ENCODE data around the gene FN3K.
"Not testable (repeated sequence)": the region's sequence is repeated elsewhere in the genome, so short reads cannot be mapped to it uniquely, and the experiment has no call there.

The FN3K gene

DNA sequence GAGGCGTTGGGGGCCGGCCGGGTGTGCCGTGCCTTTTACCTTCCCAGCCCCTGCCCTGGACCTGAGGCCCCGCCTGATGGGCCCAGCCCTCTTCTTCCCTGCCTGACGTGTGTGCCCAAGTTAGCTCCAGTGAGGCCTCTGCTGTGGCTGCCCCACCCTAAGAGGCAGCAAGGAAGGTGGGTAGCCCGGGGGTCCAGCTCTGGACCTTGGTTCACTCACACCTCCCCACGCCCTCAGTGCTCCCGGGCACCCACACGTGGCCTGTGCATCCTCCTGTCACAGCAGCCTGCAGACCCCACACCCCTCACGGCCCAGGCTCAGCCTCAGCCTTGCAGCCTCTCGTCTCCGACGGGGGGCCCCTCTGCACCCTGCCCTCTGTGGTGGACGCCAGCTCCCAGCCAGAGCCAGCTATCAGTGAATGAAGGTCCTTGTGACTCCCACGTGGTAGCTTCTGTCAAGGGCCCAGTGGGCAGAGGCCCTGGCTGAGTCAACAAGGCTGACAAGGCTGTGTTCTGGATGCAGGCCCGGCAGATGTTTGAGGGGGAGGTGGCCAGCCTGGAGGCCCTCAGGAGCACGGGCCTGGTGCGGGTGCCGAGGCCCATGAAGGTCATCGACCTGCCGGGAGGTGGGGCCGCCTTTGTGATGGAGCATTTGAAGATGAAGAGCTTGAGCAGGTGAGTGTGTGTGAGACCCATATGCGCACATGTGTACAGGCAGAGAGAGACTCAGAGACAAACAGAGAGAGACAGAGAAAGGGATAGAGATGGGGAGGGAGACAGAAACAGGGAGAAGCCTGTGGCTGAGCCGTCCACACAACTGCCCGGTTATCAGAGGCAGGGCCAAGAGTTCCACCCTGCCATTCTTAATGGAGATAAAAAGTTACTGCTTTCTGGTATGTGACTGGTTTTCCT, 2.8 kb downstream of the FN3K start:
- no peak for DNase-seq

DNA sequence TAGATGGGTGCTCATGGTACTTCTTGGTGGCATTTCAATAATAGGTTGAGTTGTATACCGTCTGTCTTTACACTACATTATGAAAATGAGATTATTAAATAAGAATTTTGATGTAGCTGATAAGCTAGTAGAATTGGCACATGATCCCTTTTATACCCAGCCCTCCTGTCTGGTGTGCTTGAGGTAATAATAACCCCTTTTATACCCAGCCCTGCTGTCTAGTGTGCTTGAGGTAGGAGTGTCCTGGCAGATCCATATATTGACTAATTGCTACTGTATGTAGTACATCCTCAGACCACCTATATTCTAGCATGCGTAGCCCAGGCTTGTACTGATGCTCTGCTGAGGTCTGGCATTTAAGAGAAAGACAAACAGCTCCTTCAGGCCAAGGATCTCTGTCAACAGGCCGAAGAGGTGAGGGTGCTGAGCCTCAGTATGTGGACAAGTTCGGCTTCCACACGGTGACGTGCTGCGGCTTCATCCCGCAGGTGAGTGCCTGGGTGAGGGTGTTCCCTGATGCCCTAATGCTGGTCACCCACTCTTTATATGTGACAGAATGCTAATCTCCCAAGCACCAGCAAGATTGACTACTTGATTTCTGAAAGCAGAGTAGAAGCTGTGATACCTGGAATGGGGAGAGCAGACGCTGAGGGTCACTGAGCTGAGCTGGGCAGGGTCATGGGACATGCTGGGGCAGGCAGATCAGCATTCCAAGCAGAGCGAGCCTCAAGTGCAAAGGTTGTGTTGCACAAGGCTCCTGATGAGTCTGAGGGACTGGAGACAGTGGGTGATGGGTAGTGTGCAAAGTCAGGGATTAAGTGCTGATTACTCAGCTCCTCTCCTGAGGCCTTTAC, 5.7 kb downstream of the FN3K start:
- no peak for DNase-seq

DNA sequence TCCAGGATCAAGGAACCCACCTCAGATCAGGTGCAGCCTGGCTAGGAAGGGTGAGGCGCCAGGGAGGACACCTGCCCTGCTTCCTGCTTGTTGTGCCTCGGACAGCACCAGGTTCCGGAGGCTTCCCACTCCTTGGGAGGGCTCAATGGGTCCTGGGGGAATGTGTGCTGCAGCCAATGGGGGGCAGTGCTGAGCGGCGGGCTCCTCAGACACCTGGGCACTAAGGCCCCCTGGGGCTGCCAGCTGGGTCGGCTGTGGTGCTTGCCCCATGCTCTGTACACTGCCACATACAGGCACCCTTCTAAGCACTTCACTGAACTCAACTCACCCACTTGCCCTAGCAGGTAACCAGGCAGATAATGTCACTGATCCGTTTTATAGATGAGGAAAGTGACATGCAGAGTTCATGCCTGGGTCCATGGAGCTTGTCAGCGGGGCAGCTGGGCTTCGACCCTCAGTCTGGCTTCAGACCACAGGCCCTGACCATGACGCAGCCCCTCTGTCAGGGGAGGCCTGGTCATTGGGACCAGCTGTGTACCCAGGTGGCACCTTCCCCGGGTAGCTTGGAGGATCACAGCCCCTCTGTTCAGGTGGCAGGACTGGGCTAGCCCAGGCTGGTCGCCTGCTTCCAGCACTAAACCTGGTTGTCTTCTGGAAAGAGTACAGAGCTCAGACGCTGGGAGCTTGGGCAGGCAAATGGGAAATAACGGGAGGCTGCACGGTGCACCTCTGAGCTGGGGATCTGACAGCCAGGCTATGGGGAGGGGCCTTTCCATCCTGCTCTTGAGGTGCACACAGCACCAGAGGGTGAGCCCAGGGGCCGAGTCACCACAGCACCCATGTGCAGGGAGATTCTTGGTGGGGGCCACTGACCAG, 8.2 kb downstream of the FN3K start:
- no peak for DNase-seq

DNA sequence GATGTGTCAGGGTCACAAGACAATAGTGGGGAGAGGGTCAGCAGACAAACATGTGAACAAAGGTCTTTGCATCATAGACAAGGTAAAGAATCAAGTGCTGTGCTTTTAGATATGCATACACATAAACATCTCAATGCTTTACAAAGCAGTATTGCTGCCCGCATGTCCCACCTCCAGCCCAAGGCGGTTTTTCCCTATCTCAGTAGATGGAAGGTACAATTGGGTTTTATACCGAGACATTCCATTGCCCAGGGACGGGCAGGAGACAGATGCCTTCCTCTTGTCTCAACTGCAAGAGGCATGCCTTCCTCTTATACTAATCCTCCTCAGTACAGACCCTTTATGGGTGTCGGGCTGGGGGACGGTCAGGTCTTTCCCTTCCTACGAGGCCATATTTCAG, 9.3 kb downstream of the FN3K start:
- DNase-seq, result not testable (repeated sequence)

DNA sequence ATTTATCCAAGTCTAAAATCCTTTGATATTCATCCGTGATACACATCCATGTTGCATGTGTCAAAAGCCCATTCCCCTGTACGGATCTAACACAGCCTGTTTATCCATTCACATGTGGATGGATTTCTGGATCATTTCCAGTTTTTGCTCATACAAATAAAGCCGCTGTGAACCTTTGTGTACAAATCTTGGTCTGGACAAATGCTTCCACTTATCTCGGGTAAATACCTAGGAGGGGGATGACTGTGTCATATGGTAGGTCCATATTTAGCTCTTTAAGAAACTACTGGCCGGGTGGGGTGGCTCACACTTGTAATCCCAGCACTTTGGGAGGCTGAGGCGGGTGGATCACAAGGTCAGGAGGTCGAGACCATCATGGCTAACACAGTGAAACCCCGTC, 10.1 kb downstream of the FN3K start:
- DNase-seq, result no peak

DNA sequence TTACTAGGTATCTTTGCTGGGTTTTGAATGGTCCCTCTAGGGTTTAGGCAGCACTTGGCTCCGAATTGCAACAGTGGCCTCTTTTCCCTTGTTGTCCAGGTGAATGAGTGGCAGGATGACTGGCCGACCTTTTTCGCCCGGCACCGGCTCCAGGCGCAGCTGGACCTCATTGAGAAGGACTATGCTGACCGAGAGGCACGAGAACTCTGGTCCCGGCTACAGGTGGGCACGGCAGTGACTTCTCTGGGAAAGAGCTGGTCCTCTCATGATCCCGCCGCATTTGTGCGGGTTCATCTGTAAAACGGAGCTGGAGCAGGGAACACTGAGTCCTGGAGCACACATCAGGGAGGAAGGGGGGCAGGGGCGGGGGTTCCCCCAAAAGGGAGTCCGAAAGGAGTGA, 13.3 kb downstream of the FN3K start:
- DNase-seq, result no peak

DNA sequence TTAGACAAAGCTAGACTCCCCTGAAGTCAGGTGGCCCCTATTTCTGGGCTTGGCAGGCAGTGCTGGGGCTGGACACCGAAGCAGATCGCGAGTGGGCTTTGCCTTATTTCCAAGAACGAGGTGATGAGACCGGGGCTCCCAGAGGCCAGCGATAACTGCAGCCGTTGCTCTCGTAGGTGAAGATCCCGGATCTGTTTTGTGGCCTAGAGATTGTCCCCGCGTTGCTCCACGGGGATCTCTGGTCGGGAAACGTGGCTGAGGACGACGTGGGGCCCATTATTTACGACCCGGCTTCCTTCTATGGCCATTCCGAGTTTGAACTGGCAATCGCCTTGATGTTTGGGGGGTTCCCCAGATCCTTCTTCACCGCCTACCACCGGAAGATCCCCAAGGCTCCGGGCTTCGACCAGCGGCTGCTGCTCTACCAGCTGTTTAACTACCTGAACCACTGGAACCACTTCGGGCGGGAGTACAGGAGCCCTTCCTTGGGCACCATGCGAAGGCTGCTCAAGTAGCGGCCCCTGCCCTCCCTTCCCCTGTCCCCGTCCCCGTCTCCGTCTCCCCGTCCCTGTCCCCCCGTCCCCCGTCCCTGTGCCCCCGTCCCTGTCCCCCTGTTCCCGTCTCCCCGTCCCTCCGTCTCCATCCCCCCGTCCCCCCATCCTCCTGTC, 15.0 kb downstream of the FN3K start:
- DNase-seq, result no peak

DNA sequence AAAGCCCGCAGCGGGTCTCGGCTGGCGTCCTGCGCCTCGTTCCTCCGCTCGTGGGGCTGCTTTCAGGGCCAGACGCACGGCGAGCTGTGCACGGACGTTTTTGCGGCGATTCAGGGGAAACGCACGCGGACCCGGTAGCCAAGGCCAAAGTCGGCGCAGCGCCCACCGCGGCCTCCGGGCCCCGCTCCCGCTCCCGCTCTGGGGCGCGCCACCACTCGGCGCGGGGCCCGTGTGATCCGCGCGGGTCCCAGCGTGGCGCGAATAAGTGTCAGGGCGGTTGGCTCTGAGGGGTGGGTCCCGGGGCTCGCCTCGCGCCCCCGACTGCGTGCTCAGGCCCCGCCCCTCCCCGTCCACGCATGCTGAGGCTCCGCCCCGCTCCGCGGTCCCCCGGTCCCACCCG, 15.8 kb downstream of the FN3K start:
- DNase-seq, result no peak

DNA sequence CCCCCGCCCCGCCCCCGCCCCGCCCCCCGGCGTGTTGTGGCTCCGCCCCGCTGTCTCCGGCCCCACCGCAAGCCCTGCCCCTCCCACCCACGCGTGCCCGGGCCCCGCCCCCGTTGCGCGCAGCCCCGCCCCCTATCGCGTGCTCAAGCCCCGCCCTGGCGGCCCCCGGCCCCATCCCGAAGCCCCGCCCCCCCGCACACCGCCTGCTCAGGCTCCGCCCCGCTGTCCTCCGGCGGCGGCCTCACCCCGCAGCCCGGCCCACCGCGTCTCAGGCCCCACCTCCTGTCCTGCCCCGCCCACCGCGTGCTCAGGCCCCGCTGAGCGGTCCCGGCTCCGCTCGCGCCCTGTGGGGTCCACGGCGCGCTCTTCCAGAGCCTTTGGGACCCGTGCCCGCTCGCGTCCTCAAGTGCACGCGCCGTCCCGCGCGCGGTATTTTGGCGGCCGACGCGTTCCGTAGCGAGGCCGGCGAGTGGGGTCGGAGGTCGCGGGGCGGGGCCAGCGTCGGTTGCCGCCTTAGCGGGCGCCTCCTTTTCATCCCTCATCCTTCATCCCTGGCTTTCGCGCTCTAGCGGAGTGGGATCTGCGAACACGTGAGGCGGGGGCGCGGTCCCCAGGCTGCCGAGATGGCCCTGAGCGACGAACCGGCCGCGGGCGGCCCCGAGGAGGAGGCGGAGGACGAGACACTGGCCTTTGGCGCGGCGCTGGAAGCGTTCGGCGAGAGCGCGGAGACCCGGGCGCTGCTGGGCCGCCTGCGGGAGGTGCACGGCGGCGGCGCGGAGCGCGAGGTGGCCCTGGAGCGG, 16.4 kb downstream of the FN3K start, which contains the start of gene TBCD:
TBCD (plus strand) TSS at position 495 of the 800 bp plus-strand sequence; CDS start at position 624, 129 bp downstream.
- peak; percentile 77 for DNase-seq

DNA sequence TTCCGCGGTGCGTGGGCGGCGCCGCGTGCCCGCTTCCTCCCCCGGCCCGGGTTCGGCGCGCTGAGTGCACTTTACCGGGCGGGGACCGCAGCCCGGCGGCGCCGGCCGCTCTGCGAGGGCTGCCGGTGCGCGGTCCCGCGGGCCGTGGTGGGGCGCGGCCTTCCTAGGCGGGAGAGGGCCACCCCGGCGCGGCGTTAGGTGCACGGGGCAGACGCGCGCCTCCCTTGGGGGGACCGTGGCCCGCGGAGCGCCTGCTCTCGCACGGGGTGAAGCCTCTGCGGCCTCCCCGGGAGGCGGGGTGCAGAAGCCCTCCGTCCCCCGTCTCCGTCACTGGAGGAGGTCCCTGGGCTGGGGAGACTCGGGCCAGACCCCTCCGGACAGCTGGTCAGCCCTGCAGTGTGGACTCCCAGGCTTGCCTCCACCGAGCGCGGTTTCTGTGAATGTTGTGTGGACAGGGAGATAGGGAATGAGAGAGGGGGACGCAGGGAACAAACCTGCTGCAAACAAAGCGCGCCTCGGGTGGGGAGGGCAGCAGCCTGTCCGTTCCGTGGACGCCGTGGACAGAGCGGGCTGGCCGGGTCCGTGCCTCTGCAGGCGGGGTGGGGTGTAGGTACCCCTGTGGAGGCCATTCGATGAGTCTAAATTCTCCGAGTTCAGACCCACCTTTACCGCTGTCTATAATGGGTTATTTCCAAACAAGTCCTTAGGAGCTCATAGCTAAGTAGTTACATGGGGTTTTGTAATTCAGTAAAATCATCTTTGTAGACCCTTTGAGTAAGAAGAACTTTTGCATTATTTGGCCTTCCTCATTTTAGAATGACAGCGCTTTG, 17.2 kb downstream of the FN3K start:
- DNase-seq, result no peak

DNA sequence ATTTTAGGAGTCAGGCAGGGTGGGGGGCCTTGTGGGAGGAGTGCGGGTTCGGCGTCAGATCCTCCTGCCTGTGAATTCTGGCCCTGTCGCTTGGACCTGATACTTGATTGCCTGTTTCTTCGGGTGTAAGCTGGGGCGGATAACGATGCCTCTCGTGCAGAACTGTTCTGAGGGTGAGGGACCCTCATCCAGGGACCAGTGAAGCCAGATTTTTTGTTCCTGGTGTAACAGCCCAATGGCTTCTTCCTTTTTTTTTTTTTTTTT, 17.7 kb downstream of the FN3K start:
- DNase-seq, result no peak

DNA sequence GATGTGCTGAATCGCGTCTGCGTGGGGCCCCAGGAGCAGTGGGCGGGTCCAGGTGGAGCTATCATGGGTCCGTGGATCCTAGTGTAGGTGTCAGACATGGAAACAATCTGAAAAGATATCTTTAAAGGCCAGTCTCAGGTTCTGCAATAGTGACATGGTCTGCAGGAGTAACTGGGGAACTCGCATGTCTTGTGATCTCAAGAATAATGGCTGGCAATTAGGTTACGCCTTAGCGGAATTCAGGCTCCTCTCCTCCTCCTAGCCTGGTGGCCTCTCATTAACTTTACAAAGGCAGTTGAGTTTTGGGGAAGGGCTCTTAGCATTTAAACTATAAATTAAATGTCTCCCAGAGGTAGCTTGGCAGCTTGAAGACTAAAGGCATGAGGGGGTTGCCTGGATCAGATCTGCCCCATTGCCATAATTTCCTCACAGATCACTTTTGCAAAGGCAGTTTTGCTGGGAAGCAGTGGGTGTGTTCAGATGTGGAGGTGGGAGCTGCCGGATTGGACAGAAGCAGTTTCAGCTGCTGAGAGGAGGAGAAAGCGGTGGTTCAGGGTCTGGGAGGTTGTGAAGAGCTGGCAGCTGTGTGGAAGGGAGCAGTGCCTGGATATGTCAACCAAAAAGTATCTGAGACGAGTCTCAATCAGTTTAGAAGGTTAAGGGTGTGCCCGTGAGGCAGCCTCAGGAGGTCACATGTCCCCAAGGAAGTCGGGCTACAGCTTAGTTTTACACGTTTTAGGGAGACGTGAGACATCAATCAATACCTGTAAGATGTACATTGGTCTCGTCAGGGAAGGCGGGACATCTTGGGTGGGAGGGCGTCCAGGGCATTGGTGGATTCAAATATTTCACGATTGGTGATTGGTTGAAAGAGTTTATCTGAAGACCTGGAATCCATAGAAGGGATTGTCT, 19.1 kb downstream of the FN3K start:
- DNase-seq, result no peak

DNA sequence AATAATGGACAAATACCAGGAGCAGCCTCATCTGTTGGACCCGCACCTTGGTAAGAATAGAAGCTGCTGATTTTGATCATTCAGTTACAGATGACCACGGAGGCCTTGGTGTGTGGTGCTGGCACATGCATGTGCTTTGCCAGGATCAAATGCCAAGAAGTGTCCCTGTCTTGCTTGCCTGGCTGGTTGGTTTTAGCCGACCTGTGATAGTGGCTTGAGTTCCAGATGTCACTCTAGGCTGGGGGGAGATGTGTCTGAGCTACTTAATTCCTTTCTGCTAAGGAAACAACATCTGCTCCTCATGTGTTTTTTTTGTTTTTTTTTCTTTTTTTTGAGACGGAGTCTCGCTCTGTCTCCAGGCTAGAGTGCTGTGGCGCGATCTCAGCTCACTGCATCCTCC, 20.8 kb downstream of the FN3K start:
- no peak for DNase-seq

DNA sequence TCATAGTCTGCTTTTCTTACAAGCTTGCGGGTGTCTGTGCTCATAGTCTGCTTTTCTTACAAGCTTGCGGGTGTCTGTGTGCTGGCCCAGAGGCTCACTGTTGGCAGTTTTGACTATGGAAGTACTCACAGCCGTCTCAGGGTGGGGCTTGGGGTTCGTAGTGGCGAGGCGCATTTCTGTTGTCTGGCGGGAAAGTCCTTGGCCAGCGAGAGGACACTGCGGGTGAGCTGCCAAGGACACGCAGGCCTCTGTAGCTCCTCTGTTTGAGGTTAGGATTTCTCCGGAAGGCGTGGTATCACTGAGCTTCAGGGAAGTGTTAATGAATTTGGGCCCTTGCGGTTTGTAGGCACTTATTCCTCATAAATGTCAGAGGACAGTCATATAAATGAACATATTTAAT, 30.0 kb downstream of the FN3K start:
- no peak for DNase-seq

DNA sequence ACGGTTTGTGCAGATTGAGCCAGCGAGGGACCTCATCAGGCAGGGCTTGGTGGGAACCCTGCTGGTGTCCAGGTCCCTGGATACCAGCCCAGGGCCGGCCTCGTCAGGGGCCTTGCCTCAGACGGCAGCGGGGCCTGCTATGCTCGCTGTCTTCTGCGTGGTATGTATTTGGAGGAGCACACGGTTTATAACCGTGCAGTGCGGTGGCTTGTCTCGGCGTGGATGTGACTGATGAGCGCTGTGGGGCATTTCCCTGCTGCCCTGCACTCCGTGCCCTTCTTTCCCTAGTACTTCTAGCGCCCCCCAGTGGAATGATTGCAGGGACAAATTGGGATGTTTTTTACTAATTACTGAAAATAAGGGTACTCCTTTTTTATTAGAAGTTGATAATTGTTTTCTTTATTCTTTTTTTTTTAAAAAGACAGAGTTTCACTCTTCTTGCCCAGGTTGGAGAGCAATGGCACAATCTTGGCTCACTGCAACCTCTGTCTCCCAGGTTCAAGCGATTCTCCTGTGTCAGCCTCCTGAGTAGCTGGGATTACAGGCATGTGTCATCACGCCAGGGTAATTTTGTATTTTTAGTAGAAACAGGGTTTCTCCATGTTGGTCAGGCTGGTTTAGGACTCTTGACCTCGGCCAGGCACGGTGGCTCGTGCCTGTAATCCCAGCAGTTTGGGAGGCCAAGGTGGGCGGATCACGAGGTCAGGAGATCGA, 31.8 kb downstream of the FN3K start:
- no peak for DNase-seq

DNA sequence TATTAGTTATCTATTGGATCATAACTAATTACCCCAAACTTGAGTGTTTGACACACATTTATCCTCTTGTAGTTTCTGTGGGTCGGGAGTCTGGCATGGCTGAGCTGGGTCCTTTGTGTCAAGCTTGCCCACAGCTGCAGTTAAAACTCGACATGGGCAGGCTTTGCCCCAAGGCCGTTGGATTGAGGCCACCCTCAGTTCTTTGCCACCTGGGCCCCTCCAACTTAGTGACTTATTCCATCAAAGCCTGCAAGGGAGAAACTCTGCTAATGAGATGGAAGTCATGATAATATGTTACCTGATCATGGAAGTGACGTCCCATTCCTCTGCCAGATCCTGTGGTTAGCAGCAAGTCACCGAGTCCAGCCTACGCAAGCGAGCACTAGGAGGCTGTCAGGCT, 33.6 kb downstream of the FN3K start:
- DNase-seq, result no peak

DNA sequence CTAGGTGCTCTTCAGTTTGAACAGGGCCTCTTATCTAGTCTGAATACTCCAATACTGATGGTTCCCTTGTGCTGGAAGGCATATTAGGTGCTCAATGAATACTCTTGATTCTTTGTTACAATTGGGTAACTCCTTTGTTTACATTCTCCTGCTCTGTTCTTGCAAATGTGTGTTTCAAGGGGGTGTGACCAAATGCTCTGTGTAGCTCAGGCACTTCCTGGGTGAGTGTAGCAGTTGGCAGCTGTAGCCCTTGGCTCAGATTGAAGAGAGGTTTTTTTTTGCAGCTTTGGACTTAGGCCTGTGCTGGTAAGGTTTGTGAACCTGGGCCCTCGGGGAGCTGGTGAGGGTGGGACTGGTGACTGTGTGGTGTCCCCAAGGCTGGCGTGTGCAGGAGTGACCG, 36.6 kb downstream of the FN3K start:
- no peak for DNase-seq

DNA sequence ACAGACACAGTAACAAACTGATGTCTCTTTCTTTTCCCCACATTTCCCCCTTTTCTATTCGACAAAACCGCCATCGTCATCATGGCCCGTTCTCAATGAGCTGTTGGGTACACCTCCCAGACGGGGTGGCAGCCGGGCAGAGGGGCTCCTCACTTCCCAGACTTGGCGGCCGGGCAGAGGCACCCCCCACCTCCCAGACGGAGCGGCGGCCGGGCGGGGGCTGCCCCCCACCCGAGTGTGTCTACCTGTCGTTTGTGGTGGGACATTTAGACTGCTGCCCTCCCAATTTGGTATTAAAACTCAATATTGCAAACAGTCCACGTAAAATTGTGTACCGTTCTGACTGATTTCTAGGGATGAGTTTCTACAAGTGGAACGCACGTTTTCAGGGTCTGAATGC, 39.0 kb downstream of the FN3K start:
- DNase-seq, result not testable (repeated sequence)

Measured in NCI-H446 treated with DMSO at 0.1 percent for 48 hours (cell line).